ENCODE results near the gene GPR158. TPM values are rescaled to one million over a fixed set of nuclear protein-coding genes. Genes with fewer than 3 reads are reported as not detected.

GPR158 gene
- total and polyA plus RNA-seq, 5 donors from 2014 or later = not detected

DNA sequence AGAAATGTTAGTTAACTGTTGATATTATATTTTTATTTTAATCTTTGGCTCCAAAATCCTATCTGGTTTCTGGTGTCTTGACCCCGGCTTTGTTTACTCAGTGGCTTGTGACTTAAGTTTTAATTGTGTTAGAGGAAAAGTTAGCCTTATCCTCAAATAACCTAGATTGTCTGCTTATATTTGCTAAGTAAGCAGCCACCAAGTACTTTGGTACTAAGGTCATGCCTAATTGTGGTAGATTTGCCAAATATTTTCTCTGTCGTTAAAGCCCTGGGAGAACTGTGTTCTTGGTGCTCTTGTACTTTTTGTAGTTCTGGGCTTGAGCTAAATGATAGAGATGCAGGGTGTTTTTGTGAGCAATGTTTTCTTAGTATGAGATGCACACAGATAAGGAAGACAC, 34.8 kb downstream of the GPR158 start:
- H3K4me3 Mint-ChIP-seq = no peak overlapping the region
- H3K36me3 ChIP-seq (ENCODE audit: control insufficient read depth, insufficient read depth, low read length) = no peaks in the 10 kb centered on the region
- H3K27me3 Mint-ChIP-seq = no peaks in the 10 kb centered on the region

GRCh38 chr10:25210265-25210664, 35.5 kb downstream of the GPR158 start:
- Mint-ChIP-seq H3K4me1 (no peaks in the 10 kb centered on the region), H3K9me3 (peaks cover 0 to 8% (median 0%) of the 10 kb centered on the region in 7 donors)
- no peaks in the 10 kb centered on the region for H3K4me1 ChIP-seq (ENCODE audit: control insufficient read depth, insufficient read depth, low read length, poor library complexity, severe bottlenecking)

More for the DNA sequence above, 34.8 kb downstream of the GPR158 start:
- no peak overlapping the region for H3K27ac Mint-ChIP-seq
- H3K4me3 ChIP-seq (ENCODE audit: low read depth, low read length) = no peak overlapping the region
- no peaks in the 10 kb centered on the region for H3K4me1 ChIP-seq (ENCODE audit: control insufficient read depth, insufficient read depth, low read length, poor library complexity, severe bottlenecking)
- ATAC-seq (ENCODE audit: low read depth in 2 of 2) = no peak
- no peak overlapping the region for H3K27ac ChIP-seq (ENCODE audit: insufficient read depth, low read length, poor library complexity, severe bottlenecking)
- peaks cover 0 to 8% (median 0%) of the 10 kb centered on the region in 7 donors for H3K9me3 Mint-ChIP-seq
- no peaks in the 10 kb centered on the region for H3K9me3 ChIP-seq (ENCODE audit: control insufficient read depth in 2 of 2, low read length in 2 of 2)
- H3K36me3 Mint-ChIP-seq = no peaks in the 10 kb centered on the region
- no peak for DNase-seq
- H3K4me1 Mint-ChIP-seq = no peaks in the 10 kb centered on the region
- H3K27me3 ChIP-seq (ENCODE audit: control insufficient read depth, insufficient read depth, low read length) = no peaks in the 10 kb centered on the region

GRCh38 chr10:25220156-25220555, 45.4 kb downstream of the GPR158 start:
- no peak overlapping the region for H3K27ac ChIP-seq (ENCODE audit: insufficient read depth, low read length, poor library complexity, severe bottlenecking)
- H3K9me3 ChIP-seq (ENCODE audit: control insufficient read depth in 2 of 2, low read length in 2 of 2) = no peaks in the 10 kb centered on the region
- no peak for ATAC-seq (ENCODE audit: low read depth in 2 of 2)
- H3K4me3 Mint-ChIP-seq = no peak overlapping the region
- no peaks in the 10 kb centered on the region for H3K4me1 ChIP-seq (ENCODE audit: control insufficient read depth, insufficient read depth, low read length, poor library complexity, severe bottlenecking)
- H3K27ac Mint-ChIP-seq = no peak overlapping the region
- no peaks in the 10 kb centered on the region for H3K36me3 ChIP-seq (ENCODE audit: control insufficient read depth, insufficient read depth, low read length)
- H3K9me3 Mint-ChIP-seq = no peaks in the 10 kb centered on the region
- no peak overlapping the region for H3K4me3 ChIP-seq (ENCODE audit: low read depth, low read length)
- peaks cover 6% of the 10 kb centered on the region for H3K27me3 Mint-ChIP-seq
- no peaks in the 10 kb centered on the region for H3K36me3 Mint-ChIP-seq
- H3K27me3 ChIP-seq (ENCODE audit: control insufficient read depth, insufficient read depth, low read length) = no peaks in the 10 kb centered on the region
- H3K4me1 Mint-ChIP-seq = no peaks in the 10 kb centered on the region
- DNase-seq = no peak

More at GRCh38 chr10:25210265-25210664, 35.5 kb downstream of the GPR158 start:
- Histone ChIP-seq H3K9me3 (ENCODE audit: control insufficient read depth in 2 of 2, low read length in 2 of 2) (no peaks in the 10 kb centered on the region), H3K27ac (ENCODE audit: insufficient read depth, low read length, poor library complexity, severe bottlenecking) (no peak overlapping the region), H3K36me3 (ENCODE audit: control insufficient read depth, insufficient read depth, low read length) (no peaks in the 10 kb centered on the region), H3K4me3 (ENCODE audit: low read depth, low read length) (no peak overlapping the region), H3K27me3 (ENCODE audit: control insufficient read depth, insufficient read depth, low read length) (no peaks in the 10 kb centered on the region)
- ATAC-seq (ENCODE audit: low read depth in 2 of 2) = no peak
- Mint-ChIP-seq H3K4me3 (no peak overlapping the region), H3K27me3 (no peaks in the 10 kb centered on the region), H3K27ac (no peak overlapping the region), H3K36me3 (no peaks in the 10 kb centered on the region)
- no peak for DNase-seq

DNA sequence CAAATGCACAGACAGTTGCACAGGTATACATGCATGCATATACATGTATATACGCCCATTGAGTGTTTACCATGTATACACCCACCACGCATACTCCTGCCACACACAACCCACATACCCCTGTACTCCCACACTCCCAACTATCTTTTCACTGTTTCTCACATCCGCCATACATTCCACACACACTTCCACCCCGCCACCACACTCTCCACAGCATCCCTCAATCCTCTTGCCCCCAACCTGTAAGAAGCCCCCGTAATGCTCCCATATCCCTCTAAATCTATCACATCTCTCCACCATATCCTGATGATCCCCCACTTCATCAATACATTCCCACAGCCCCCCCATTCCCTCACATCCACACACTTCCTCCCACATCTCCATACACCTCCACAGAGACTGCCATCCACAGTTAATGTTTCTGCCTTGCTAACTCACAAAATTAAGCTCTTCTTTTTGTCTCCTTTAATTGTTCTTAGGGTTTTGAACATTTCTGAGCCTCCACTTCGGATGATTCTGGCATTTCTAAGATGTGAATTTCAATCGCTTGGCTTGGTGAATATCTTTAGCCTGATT, 47.4 kb downstream of the GPR158 start:
- no peaks in the 10 kb centered on the region for H3K27me3 ChIP-seq (ENCODE audit: control insufficient read depth, insufficient read depth, low read length)
- no peaks in the 10 kb centered on the region for H3K9me3 ChIP-seq (ENCODE audit: control insufficient read depth in 2 of 2, low read length in 2 of 2)
- H3K27ac Mint-ChIP-seq = no peak overlapping the region
- DNase-seq (no peak), ATAC-seq (ENCODE audit: low read depth in 2 of 2) (no peak)
- no peak overlapping the region for H3K4me3 ChIP-seq (ENCODE audit: low read depth, low read length)
- no peaks in the 10 kb centered on the region for H3K36me3 ChIP-seq (ENCODE audit: control insufficient read depth, insufficient read depth, low read length)
- H3K27me3 Mint-ChIP-seq = peaks cover 6% of the 10 kb centered on the region
- no peak overlapping the region for H3K27ac ChIP-seq (ENCODE audit: insufficient read depth, low read length, poor library complexity, severe bottlenecking)
- H3K4me3 Mint-ChIP-seq = no peak overlapping the region
- no peaks in the 10 kb centered on the region for H3K36me3 Mint-ChIP-seq
- no peaks in the 10 kb centered on the region for H3K4me1 Mint-ChIP-seq
- H3K4me1 ChIP-seq (ENCODE audit: control insufficient read depth, insufficient read depth, low read length, poor library complexity, severe bottlenecking) = no peaks in the 10 kb centered on the region
- H3K9me3 Mint-ChIP-seq = no peaks in the 10 kb centered on the region

DNA sequence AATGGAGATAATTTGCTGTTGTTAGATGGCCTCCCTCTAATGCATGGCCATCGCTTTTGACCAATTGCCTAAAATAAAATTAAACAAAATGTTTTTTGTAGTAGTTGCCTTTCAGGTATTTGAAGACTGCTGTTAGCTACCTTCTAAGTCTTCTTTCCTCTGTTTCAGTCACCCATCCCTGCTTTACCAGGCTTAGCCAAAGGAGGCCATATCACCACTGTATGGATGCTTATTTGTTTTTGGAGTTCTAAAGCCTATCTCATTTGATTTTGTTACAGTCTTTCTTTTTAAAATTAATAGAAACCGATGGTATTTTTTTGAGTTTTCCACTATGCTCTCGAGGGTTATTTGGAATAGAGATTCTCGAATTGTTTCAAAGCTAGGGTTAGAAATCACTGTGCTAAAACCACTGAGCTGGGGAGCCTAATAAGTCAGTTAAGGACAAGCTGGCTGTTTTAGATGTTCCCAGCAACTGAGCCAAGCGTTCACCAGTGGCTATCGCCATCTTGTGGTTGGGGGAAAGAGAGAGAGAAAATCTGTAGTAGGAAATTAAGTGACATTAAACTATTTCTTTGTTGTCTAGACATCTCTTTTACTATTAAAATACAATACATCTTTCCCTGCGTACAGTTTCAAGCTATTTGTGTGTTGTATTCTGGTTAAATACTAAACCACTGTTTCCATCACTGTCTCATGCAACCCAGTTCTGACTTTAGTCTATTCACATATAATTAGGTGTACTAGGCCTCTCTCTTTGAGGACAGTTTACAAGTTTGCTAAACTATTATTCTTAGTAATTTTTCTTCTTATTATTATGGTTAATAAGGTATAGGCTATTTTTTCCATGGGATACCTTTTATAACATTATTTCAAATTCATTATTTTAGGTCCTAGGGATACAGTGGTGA, 52.2 kb downstream of the GPR158 start:
- no peaks in the 10 kb centered on the region for H3K36me3 ChIP-seq (ENCODE audit: control insufficient read depth, insufficient read depth, low read length)
- peak in 1 of 3 donors; percentile 22 for DNase-seq
- H3K9me3 ChIP-seq (ENCODE audit: control insufficient read depth in 2 of 2, low read length in 2 of 2) = no peaks in the 10 kb centered on the region
- no peak overlapping the region for H3K4me3 Mint-ChIP-seq
- no peaks in the 10 kb centered on the region for H3K27me3 ChIP-seq (ENCODE audit: control insufficient read depth, insufficient read depth, low read length)
- H3K27ac ChIP-seq (ENCODE audit: insufficient read depth, low read length, poor library complexity, severe bottlenecking) = no peak overlapping the region
- H3K27me3 Mint-ChIP-seq = no peaks in the 10 kb centered on the region
- no peaks in the 10 kb centered on the region for H3K36me3 Mint-ChIP-seq
- no peak for ATAC-seq (ENCODE audit: low read depth in 2 of 2)
- H3K9me3 Mint-ChIP-seq = no peaks in the 10 kb centered on the region
- H3K4me1 ChIP-seq (ENCODE audit: control insufficient read depth, insufficient read depth, low read length, poor library complexity, severe bottlenecking) = no peaks in the 10 kb centered on the region
- no peaks in the 10 kb centered on the region for H3K4me1 Mint-ChIP-seq
- H3K27ac Mint-ChIP-seq = no peak overlapping the region
- H3K4me3 ChIP-seq (ENCODE audit: low read depth, low read length) = no peak overlapping the region

- no peak for ATAC-seq (ENCODE audit: low read depth in 2 of 2)
- H3K27ac Mint-ChIP-seq = no peak overlapping the region
- H3K36me3 Mint-ChIP-seq = no peaks in the 10 kb centered on the region
These were observed 57.0 kb downstream of the GPR158 start for GRCh38 chr10:25231751-25232150.

GRCh38 chr10:25232204-25232603, 57.4 kb downstream of the GPR158 start:
- Histone ChIP-seq H3K27ac (ENCODE audit: insufficient read depth, low read length, poor library complexity, severe bottlenecking) (no peak overlapping the region), H3K4me1 (ENCODE audit: control insufficient read depth, insufficient read depth, low read length, poor library complexity, severe bottlenecking) (no peaks in the 10 kb centered on the region), H3K4me3 (ENCODE audit: low read depth, low read length) (no peak overlapping the region), H3K27me3 (ENCODE audit: control insufficient read depth, insufficient read depth, low read length) (no peaks in the 10 kb centered on the region), H3K9me3 (ENCODE audit: control insufficient read depth in 2 of 2, low read length in 2 of 2) (no peaks in the 10 kb centered on the region), H3K36me3 (ENCODE audit: control insufficient read depth, insufficient read depth, low read length) (no peaks in the 10 kb centered on the region)
- Mint-ChIP-seq H3K9me3 (peaks cover 0 to 3% (median 0%) of the 10 kb centered on the region in 7 donors), H3K27me3 (no peaks in the 10 kb centered on the region), H3K4me3 (no peak overlapping the region), H3K36me3 (no peaks in the 10 kb centered on the region), H3K27ac (no peak overlapping the region), H3K4me1 (no peaks in the 10 kb centered on the region)
- no peak for ATAC-seq (ENCODE audit: low read depth in 2 of 2)
- no peak for DNase-seq

More at GRCh38 chr10:25231751-25232150, 57.0 kb downstream of the GPR158 start:
- Histone ChIP-seq H3K36me3 (ENCODE audit: control insufficient read depth, insufficient read depth, low read length) (no peaks in the 10 kb centered on the region), H3K27me3 (ENCODE audit: control insufficient read depth, insufficient read depth, low read length) (no peaks in the 10 kb centered on the region), H3K4me1 (ENCODE audit: control insufficient read depth, insufficient read depth, low read length, poor library complexity, severe bottlenecking) (no peaks in the 10 kb centered on the region), H3K9me3 (ENCODE audit: control insufficient read depth in 2 of 2, low read length in 2 of 2) (no peaks in the 10 kb centered on the region), H3K4me3 (ENCODE audit: low read depth, low read length) (no peak overlapping the region), H3K27ac (ENCODE audit: insufficient read depth, low read length, poor library complexity, severe bottlenecking) (no peak overlapping the region)
- H3K4me1 Mint-ChIP-seq = no peaks in the 10 kb centered on the region
- no peaks in the 10 kb centered on the region for H3K27me3 Mint-ChIP-seq
- no peak overlapping the region for H3K4me3 Mint-ChIP-seq
- peaks cover 0 to 3% (median 0%) of the 10 kb centered on the region in 7 donors for H3K9me3 Mint-ChIP-seq
- no peak for DNase-seq

Measured in CD4-positive, CD25-positive, alpha-beta regulatory T cell (primary cell).